Endothelial cell of umbilical vein (primary cell): ENCODE results near the gene ERBB4. TPM values are rescaled to one million over a fixed set of nuclear protein-coding genes. Genes with fewer than 3 reads are reported as not detected.

ENCODE experiments used
- BruUV-seq: library from RNA; stranded (reverse); fragments of 400-500 nt; replicated peaks from 2 replicates; lab custom pipeline; 2021; lab: Mats Ljungman, UMichigan
- CTCF ChIA-PET: fragments of 300-600, 350-600 bp; sonication (Branson Sonifier 250); formaldehyde crosslinking; loops from one replicate; lab custom pipeline; 2021; ENCODE audit warnings: antibody characterized with exemption, inconsistent platforms; lab: Charles Lee
- POLR2A ChIA-PET: fragments of 300-600, 350-600 bp; sonication (Branson Sonifier 250); formaldehyde crosslinking; loops from one replicate; lab custom pipeline; 2021; ENCODE audit warnings: antibody characterized with exemption, inconsistent platforms; lab: Charles Lee
- DNase-seq: peaks from one replicate; pipeline ENCODE4 v3.0.0-alpha.2; 2011; ENCODE audit warnings: low read depth, low spot score
- FAIRE-seq: peaks from 2 replicates; lab custom pipeline; 2011; peaks lifted over from hg19 to GRCh38; lab: Jason Lieb, UNC
- H2AFZ ChIP-seq: 2 replicates; pipeline ENCODE4 v1.6.0; 2012; ENCODE audit warnings: low read depth, low read length, control low read depth, inconsistent platforms
- H3K27ac ChIP-seq: 2 replicates; pipeline ENCODE4 v1.5.1; 2011; ENCODE audit warnings: low read depth, mild to moderate bottlenecking, control low read depth, low read length, moderate library complexity; ENCODE audit not compliant: insufficient read depth
- H3K27me3 ChIP-seq, 2 experiments: 2 replicates each; pipeline versions ENCODE4 v1.6.0 to v1.6.1; 2011; ENCODE audit warnings: low read length in 2 of 2, mixed read lengths in 1 of 2; ENCODE audit not compliant: control insufficient read depth in 2 of 2, insufficient read depth in 2 of 2
- H3K36me3 ChIP-seq, 2 experiments: 2 replicates in 1 of 2; 3 replicates in 1 of 2; pipeline ENCODE4 v1.5.1; 2011; ENCODE audit warnings: low read length in 2 of 2, mild to moderate bottlenecking in 1 of 2, moderate library complexity in 1 of 2; ENCODE audit not compliant: control insufficient read depth in 2 of 2, insufficient read depth in 2 of 2; ENCODE audit errors: extremely low read depth in 1 of 2
- H3K4me1 ChIP-seq: 3 replicates; pipeline ENCODE4 v1.5.1; 2011; ENCODE audit warnings: mild to moderate bottlenecking, low read length; ENCODE audit not compliant: control insufficient read depth, insufficient read depth; ENCODE audit errors: extremely low read depth
- H3K4me2 ChIP-seq: 2 replicates; pipeline ENCODE4 v1.6.1; 2011; ENCODE audit warnings: low read length, control low read depth, mixed read lengths; ENCODE audit not compliant: insufficient read depth
- H3K4me3 ChIP-seq, 3 experiments: fragments of 200-600 bp in 1 of 3; sonication (generic), shearing (Covaris generic) in 1 of 3; replicated peaks in 1 of 3; 2 replicates each; pipeline ENCODE4 v1.5.1; 2011 to 2016; ENCODE audit warnings: control low read depth in 3 of 3, low read length in 3 of 3, mild to moderate bottlenecking in 2 of 3, inconsistent platforms in 1 of 3, low read depth in 1 of 3, moderate library complexity in 1 of 3; ENCODE audit not compliant: insufficient read depth in 1 of 3
- H3K79me2 ChIP-seq: 2 replicates; pipeline ENCODE4 v1.6.0; 2012; ENCODE audit warnings: low read length, inconsistent platforms; ENCODE audit not compliant: control insufficient read depth, insufficient read depth
- H3K9ac ChIP-seq: replicated peaks from 2 replicates; pipeline ENCODE3; 2011; ENCODE audit warnings: low read length, control low read depth; ENCODE audit not compliant: insufficient read depth; ENCODE audit errors: extremely low read depth
- H3K9me1 ChIP-seq: replicated peaks from 3 replicates; pipeline ENCODE4 v1.6.0; 2011; ENCODE audit warnings: mild to moderate bottlenecking, low read length; ENCODE audit not compliant: control insufficient read depth, insufficient read depth; ENCODE audit errors: extremely low read depth
- H3K9me3 ChIP-seq: replicated peaks from 2 replicates; pipeline ENCODE4 v1.5.1; 2012; ENCODE audit warnings: low read length, inconsistent platforms; ENCODE audit not compliant: control insufficient read depth, insufficient read depth
- H4K20me1 ChIP-seq: replicated peaks from 2 replicates; pipeline ENCODE3; 2011; ENCODE audit warnings: mild to moderate bottlenecking, low read length; ENCODE audit not compliant: control insufficient read depth, insufficient read depth; ENCODE audit errors: extremely low read depth
- CTCF ChIP-seq, 2 donors: IDR thresholded peaks; 1 replicate in 1 of 2; 2 replicates in 1 of 2; pipeline ENCODE4 v1.5.1; 2011; ENCODE audit warnings: low read length in 2 of 2, mild to moderate bottlenecking in 2 of 2, moderate library complexity in 2 of 2, control low read depth in 1 of 2, inconsistent platforms in 1 of 2, low read depth in 1 of 2; ENCODE audit not compliant: insufficient read depth in 1 of 2; ENCODE audit errors: extremely low read depth in 1 of 2
- EZH2 ChIP-seq: IDR thresholded peaks from 2 replicates; pipeline ENCODE4 v1.6.1; 2012; ENCODE audit warnings: borderline replicate concordance, low read depth, mild to moderate bottlenecking, moderate library complexity, low read length, inconsistent platforms; ENCODE audit not compliant: severe bottlenecking
- FOS ChIP-seq: IDR thresholded peaks from 2 replicates; pipeline ENCODE4 v1.6.1; 2011; ENCODE audit warnings: mild to moderate bottlenecking, low read length, moderate library complexity, borderline replicate concordance; ENCODE audit not compliant: insufficient read depth
- GATA2 ChIP-seq: IDR thresholded peaks from 2 replicates; pipeline ENCODE4 v1.7.0; 2011; ENCODE audit warnings: low read depth, mild to moderate bottlenecking, moderate library complexity, mixed read lengths, low read length; ENCODE audit not compliant: insufficient read length, insufficient read depth
- JUN ChIP-seq: IDR thresholded peaks from 2 replicates; pipeline ENCODE4 v1.6.1; 2011; ENCODE audit warnings: borderline replicate concordance, low read depth; ENCODE audit not compliant: insufficient read length, insufficient read depth
- MAX ChIP-seq: IDR thresholded peaks from 2 replicates; pipeline ENCODE4 v1.6.1; 2011; ENCODE audit not compliant: insufficient read depth, insufficient read length
- MYC ChIP-seq: IDR thresholded peaks from one replicate; pipeline ENCODE4 v1.6.1; 2011; ENCODE audit warnings: mild to moderate bottlenecking, low read depth, low read length
- POLR2A ChIP-seq: IDR thresholded peaks from 2 replicates; pipeline ENCODE4 v1.6.1; 2012; ENCODE audit warnings: low read depth, mild to moderate bottlenecking, control low read depth, low read length
- POLR2AphosphoS5 ChIP-seq: IDR thresholded peaks from 2 replicates; pipeline ENCODE4 v1.6.1; 2012; ENCODE audit warnings: low read depth, mild to moderate bottlenecking, control low read depth, low read length, moderate library complexity; ENCODE audit not compliant: insufficient read depth
- dilution Hi-C: fragments of 300-500 bp; cut with MboI; formaldehyde crosslinking; loops from one replicate; pipeline ENCODE4 v1.15.0; 2019; ENCODE audit warnings: low sequenced_read_pairs; ENCODE audit not compliant: extremely low pct_ligation_motif_present
- intact Hi-C: fragments of 100-400 bp; cut with micrococcal nuclease; formaldehyde crosslinking; loops from one replicate; pipeline ENCODE4 v1.10.0; 2022
- polyA plus RNA-seq, 4 experiments: library from polyadenylated mRNA; depleted of rRNA in 3 of 4; stranded (reverse) in 3 of 4; unstranded in 1 of 4; fragments of >200 nt; gene quantifications; 2 replicates each; pipeline versions ENCODE4 v1.2.1 to v1.2.3, GENCODE V29; 2011 to 2012; ENCODE audit warnings: missing spikeins in 1 of 4
- total RNA-seq: library from RNA; stranded (reverse); gene quantifications from 2 replicates; pipeline ENCODE4 v1.2.3, GENCODE V29; 2021

The ERBB4 gene
- total and polyA plus RNA-seq, 2 donors (not counting 3 experiments of a cell fraction or from before 2014, with no cell fraction given): 0.01 to 0.27 TPM

DNA sequence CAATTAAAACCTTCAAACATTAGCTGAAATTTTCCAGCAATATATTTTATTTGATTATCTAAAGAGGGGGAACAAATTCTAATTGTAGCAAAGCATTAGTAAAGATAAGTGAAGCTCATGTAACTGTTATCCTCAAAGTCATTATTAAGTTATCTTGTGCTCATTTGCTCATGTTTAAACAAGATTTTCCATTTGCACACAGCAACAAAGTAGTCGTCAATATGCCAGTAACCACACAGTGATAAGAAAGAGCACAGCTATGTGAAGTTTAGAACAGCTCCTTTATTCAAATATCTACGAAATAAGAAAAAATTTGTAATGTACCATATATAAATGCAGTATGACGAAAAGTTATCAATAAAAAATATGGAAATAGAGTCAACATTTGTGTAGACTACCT, 159.5 kb downstream of the ERBB4 start:
- no peaks in the 10 kb centered on the region for H3K27me3 ChIP-seq
- CTCF ChIA-PET: interaction anchor here (0.7 kb wide), 1 partner anchor 130 kb away, joined by 3 read pairs; no protein-coding TSS in a partner anchor
- BruUV-seq: no TSS peak
- DNase-seq (no peak), FAIRE-seq (no peak)
- no peak overlapping the region for H3K9ac ChIP-seq
- no peak overlapping the region for H3K4me2 ChIP-seq
- no peaks in the 10 kb centered on the region for H4K20me1 ChIP-seq
- no peak overlapping the region for H2AFZ ChIP-seq
- H3K27ac ChIP-seq: no peak overlapping the region
- no peaks in the 10 kb centered on the region for H3K4me1 ChIP-seq
- no peak for TF ChIP-seq CTCF (IDR thresholded peaks at IDR 0.05; ENCODE audit: extremely low read depth in 1 of 2, insufficient read depth in 1 of 2, low read depth in 1 of 2, low read length in 2 of 2)
- TF ChIP-seq POLR2AphosphoS5: no peak
- TF ChIP-seq JUN: no peak
- no peak for TF ChIP-seq FOS
- no peak for TF ChIP-seq POLR2A
- no peak for TF ChIP-seq MYC
- TF ChIP-seq EZH2: no peak
- no peak for TF ChIP-seq MAX
- no peak for TF ChIP-seq GATA2
- dilution Hi-C loops (no loop called here), intact Hi-C loops (no loop called here)
- H3K36me3 ChIP-seq: no peaks in the 10 kb centered on the region
- H3K9me3 ChIP-seq: no peaks in the 10 kb centered on the region
- H3K4me3 ChIP-seq: no peak overlapping the region
- H3K9me1 ChIP-seq: no peaks in the 10 kb centered on the region
- H3K79me2 ChIP-seq: no peaks in the 10 kb centered on the region
- POLR2A ChIA-PET: no interaction called here
